Lower leg skin (tissue), 3 donors: ENCODE data around the gene EHMT2.
"Not testable (repeated sequence)": the region's sequence is repeated elsewhere in the genome, so short reads cannot be mapped to it uniquely, and the experiment has no call there.

Experiments
- CTCF ChIP-seq, 3 donors: fragments of 450-650 bp; IDR thresholded peaks; one replicate each; pipeline ENCODE4 v1.5.1; 2016; ENCODE audit warnings: antibody characterized with exemption in 3 of 3, mild to moderate bottlenecking in 3 of 3, moderate library complexity in 2 of 3
- POLR2A ChIP-seq, 2 donors: fragments of 450-650 bp; IDR thresholded peaks; one replicate each; pipeline ENCODE4 v1.6.1; 2016 to 2017; ENCODE audit warnings: antibody characterized with exemption in 2 of 2, mild to moderate bottlenecking in 1 of 2, moderate library complexity in 1 of 2

- TF ChIP-seq CTCF, POLR2A (IDR thresholded peaks at IDR 0.05): not testable (repeated sequence)
Observed at GRCh38 chr6:31932137-31932536, 34.6 kb upstream of the EHMT2 start.
